Thyroid gland (tissue), 4 donors: ENCODE data around the gene PEX14.

Experiments
- POLR2A ChIP-seq, 2 donors: fragments of 450-650 bp; IDR thresholded peaks; one replicate each; pipeline ENCODE4 v1.6.1; 2017; ENCODE audit warnings: antibody characterized with exemption in 2 of 2, mild to moderate bottlenecking in 2 of 2, moderate library complexity in 1 of 2
- TF ChIP-seq, protein P1 (sequence below), 6 experiments: fragments of 200-600 bp in 3 of 6; fragments of 450-650 bp in 3 of 6; sonication (generic) in 3 of 6; IDR thresholded peaks; one replicate each; pipeline ENCODE4 v1.5.1; 2016 to 2019; ENCODE audit warnings: antibody characterized with exemption in 6 of 6, mild to moderate bottlenecking in 2 of 6, inconsistent platforms in 1 of 6, moderate library complexity in 1 of 6

DNA sequence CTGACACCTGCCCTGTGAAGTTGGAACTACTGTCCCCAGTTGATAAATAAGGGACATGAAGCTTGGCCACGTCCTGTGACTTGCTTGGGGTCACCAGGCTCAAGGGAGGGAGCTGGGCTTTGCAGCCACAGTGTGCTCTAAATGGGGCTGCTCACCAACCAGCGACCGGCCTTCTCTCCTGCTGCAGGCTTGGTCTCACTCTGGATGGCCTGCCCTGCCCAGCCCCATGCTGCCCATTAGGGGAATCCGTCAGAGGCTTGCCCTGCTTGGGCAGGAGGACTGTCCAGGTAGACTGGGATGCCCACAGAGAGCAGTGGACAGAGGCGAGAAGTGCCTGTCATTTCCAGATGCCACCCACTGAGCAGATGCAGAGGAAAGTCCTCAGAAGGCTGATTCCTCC, 45.8 kb upstream of the PEX14 start:
- TF ChIP-seq POLR2A (IDR thresholded peaks at IDR 0.05): no peak
- TF ChIP-seq, protein P1, sequence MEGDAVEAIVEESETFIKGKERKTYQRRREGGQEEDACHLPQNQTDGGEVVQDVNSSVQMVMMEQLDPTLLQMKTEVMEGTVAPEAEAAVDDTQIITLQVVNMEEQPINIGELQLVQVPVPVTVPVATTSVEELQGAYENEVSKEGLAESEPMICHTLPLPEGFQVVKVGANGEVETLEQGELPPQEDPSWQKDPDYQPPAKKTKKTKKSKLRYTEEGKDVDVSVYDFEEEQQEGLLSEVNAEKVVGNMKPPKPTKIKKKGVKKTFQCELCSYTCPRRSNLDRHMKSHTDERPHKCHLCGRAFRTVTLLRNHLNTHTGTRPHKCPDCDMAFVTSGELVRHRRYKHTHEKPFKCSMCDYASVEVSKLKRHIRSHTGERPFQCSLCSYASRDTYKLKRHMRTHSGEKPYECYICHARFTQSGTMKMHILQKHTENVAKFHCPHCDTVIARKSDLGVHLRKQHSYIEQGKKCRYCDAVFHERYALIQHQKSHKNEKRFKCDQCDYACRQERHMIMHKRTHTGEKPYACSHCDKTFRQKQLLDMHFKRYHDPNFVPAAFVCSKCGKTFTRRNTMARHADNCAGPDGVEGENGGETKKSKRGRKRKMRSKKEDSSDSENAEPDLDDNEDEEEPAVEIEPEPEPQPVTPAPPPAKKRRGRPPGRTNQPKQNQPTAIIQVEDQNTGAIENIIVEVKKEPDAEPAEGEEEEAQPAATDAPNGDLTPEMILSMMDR (IDR thresholded peaks at IDR 0.05): no peak
